Right lobe of liver (tissue), 4 donors: ENCODE data around the gene DSTYK.

ENCODE experiments used
- POLR2A ChIP-seq: fragments of 450-650 bp; IDR thresholded peaks from one replicate; pipeline ENCODE4 v1.6.1; 2017; ENCODE audit warnings: antibody characterized with exemption, mild to moderate bottlenecking
- TF ChIP-seq, protein P1 (sequence below), 4 donors: fragments of 200-600 bp in 3 of 4; fragments of 450-650 bp in 1 of 4; IDR thresholded peaks; one replicate each; pipeline versions ENCODE4 v1.5.1 to v1.8.0; 2016 to 2022; ENCODE audit warnings: antibody characterized with exemption in 4 of 4, mild to moderate bottlenecking in 2 of 4
- donor health status: DM: no; HTN: no; CAD: no.
- donor health status: DM: no; HTN: no; CAD: no.
- donor health status: DM: no; HTN: yes; CAD: no.

DNA sequence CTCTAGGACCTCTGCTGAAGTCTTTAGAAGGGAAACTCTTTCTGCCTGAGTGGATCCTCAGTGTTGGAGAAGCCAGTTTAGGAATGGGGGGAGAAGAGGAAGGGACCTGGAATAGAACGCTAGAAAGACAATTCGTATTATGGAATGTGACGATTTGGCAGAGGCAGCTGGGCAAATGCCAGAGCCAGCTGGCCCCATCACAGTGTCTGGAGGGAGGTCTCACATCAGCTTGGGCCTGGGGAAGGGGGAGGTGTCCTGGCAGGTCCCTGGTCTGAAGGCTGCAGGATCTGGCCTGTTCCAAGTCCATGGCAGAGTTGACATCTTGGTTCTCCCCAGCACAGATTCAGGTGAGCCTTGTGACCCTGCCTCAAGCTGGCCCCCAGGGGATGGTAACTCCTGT, 27.6 kb upstream of the DSTYK start:
- TF ChIP-seq, protein P1, sequence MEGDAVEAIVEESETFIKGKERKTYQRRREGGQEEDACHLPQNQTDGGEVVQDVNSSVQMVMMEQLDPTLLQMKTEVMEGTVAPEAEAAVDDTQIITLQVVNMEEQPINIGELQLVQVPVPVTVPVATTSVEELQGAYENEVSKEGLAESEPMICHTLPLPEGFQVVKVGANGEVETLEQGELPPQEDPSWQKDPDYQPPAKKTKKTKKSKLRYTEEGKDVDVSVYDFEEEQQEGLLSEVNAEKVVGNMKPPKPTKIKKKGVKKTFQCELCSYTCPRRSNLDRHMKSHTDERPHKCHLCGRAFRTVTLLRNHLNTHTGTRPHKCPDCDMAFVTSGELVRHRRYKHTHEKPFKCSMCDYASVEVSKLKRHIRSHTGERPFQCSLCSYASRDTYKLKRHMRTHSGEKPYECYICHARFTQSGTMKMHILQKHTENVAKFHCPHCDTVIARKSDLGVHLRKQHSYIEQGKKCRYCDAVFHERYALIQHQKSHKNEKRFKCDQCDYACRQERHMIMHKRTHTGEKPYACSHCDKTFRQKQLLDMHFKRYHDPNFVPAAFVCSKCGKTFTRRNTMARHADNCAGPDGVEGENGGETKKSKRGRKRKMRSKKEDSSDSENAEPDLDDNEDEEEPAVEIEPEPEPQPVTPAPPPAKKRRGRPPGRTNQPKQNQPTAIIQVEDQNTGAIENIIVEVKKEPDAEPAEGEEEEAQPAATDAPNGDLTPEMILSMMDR (IDR thresholded peaks at IDR 0.05) = no peak
- TF ChIP-seq POLR2A = no peak
